Panc1 (cell line): ENCODE measurements around the gene OTOGL. TPM values are rescaled to one million over a fixed set of nuclear protein-coding genes. Genes with fewer than 3 reads are reported as not detected.
"Not testable (repeated sequence)": the region's sequence is repeated elsewhere in the genome, so short reads cannot be mapped to it uniquely, and the experiment has no call there.

Source experiments
- ATAC-seq: fragments of 200-7000 bp; cut with Tn5 transposase; 2 replicates; pipeline ENCODE4 v1.9.1; 2020; ENCODE audit warnings: mild to moderate bottlenecking, moderate library complexity
- BruUV-seq: library from RNA; stranded (reverse); fragments of 400-500 nt; replicated peaks from 2 replicates; lab custom pipeline; 2021; lab: Mats Ljungman, UMichigan
- CTCF ChIA-PET: fragments of 300-600 bp; sonication (Branson Sonifier 250); formaldehyde crosslinking; loops from one replicate; lab custom pipeline; 2022; ENCODE audit warnings: antibody characterized with exemption; lab: Charles Lee
- POLR2A ChIA-PET: fragments of 300-600 bp; sonication (Branson Sonifier 250); formaldehyde crosslinking; loops from one replicate; lab custom pipeline; 2022; ENCODE audit warnings: antibody characterized with exemption; lab: Charles Lee
- DNase-seq: peaks from one replicate; pipeline ENCODE4 v3.0.0-alpha.2; 2010; ENCODE audit warnings: low read depth, low spot score
- H3K27ac ChIP-seq: 2 replicates; pipeline ENCODE4 v1.5.1; 2011; ENCODE audit warnings: mild to moderate bottlenecking, low read length, inconsistent platforms
- H3K27me3 ChIP-seq: fragments of 200-500 bp; sonication (Bioruptor generic); 2 replicates; pipeline ENCODE4 v1.6.0; 2014; ENCODE audit warnings: low read length, inconsistent platforms; ENCODE audit not compliant: control insufficient read depth, insufficient read depth
- H3K36me3 ChIP-seq: fragments of 200-500 bp; sonication (Bioruptor generic); 2 replicates; pipeline ENCODE4 v1.5.1; 2014; ENCODE audit warnings: inconsistent platforms, mild to moderate bottlenecking, low read length, moderate library complexity; ENCODE audit not compliant: control insufficient read depth, insufficient read depth
- H3K4me1 ChIP-seq: 2 replicates; pipeline ENCODE4 v1.5.1; 2011; ENCODE audit warnings: inconsistent platforms, mild to moderate bottlenecking, low read length, moderate library complexity; ENCODE audit not compliant: control insufficient read depth, insufficient read depth
- H3K4me3 ChIP-seq, 2 experiments: 2 replicates each; pipeline ENCODE4 v1.5.1; 2011 to 2012; ENCODE audit warnings: low read depth in 2 of 2, low read length in 2 of 2, mild to moderate bottlenecking in 2 of 2, inconsistent platforms in 1 of 2, moderate library complexity in 1 of 2
- H3K9me3 ChIP-seq: fragments of 200-500 bp; sonication (Bioruptor generic); 2 replicates; pipeline ENCODE4 v1.5.1; 2014; ENCODE audit warnings: low read depth, mild to moderate bottlenecking, inconsistent platforms, low read length, moderate library complexity; ENCODE audit not compliant: control insufficient read depth, insufficient read depth
- CTCF ChIP-seq: fragments of 450-650 bp; IDR thresholded peaks from 2 replicates; pipeline ENCODE4 v1.5.1; 2017; ENCODE audit warnings: mild to moderate bottlenecking
- POLR2AphosphoS5 ChIP-seq: IDR thresholded peaks from 2 replicates; pipeline ENCODE4 v1.6.1; 2012; ENCODE audit warnings: mild to moderate bottlenecking, low read depth, low read length, moderate library complexity
- SIN3A ChIP-seq: IDR thresholded peaks from 2 replicates; pipeline ENCODE4 v1.6.1; 2012; ENCODE audit warnings: low read depth, mild to moderate bottlenecking, low read length, moderate library complexity, borderline replicate concordance; ENCODE audit not compliant: insufficient read depth
- TCF7L2 ChIP-seq: IDR thresholded peaks from 2 replicates; pipeline ENCODE4 v1.6.1; 2011; ENCODE audit warnings: mild to moderate bottlenecking, low read depth, low read length, inconsistent platforms
- in situ Hi-C: cut with HindIII; loops from 2 replicates; pipeline ENCODE4 v1.10.0; 2016; ENCODE audit warnings: low sequenced_read_pairs, low pct_unique_long_range_greater_than_20kb
- intact Hi-C: fragments of 100-400 bp; cut with micrococcal nuclease; formaldehyde crosslinking; loops from one replicate; pipeline ENCODE4 v1.10.0; 2022; ENCODE audit not compliant: unreplicated experiment
- total RNA-seq: library from RNA; stranded (reverse); gene quantifications from one replicate; pipeline ENCODE4 v1.2.1, GENCODE V29; 2021; ENCODE audit not compliant: unreplicated experiment

Gene OTOGL
- total RNA-seq, 1 experiment from 2014 or later = not detected

GRCh38 chr12:80140005-80140404 is 40.7 kb downstream of the OTOGL start:
- Histone ChIP-seq H3K4me1 (no peaks in the 10 kb centered on the region), H3K4me3 (no peak overlapping the region), H3K36me3 (no peaks in the 10 kb centered on the region), H3K27me3 (peaks cover 2% of the 10 kb centered on the region; the same call in 1 of the 2 replicates), H3K27ac (no peak overlapping the region), H3K9me3 (no peaks in the 10 kb centered on the region)
- in situ Hi-C loops = no loop called here
- no peak for ATAC-seq
- DNase-seq = no peak
- no TSS peak for BruUV-seq
- TF ChIP-seq TCF7L2 (no peak), SIN3A (no peak), CTCF (no peak)
- ChIA-PET CTCF (no interaction called here), POLR2A (no interaction called here)
- intact Hi-C loops = no loop called here

- Histone ChIP-seq H3K4me1 (no peaks in the 10 kb centered on the region), H3K9me3 (no peaks in the 10 kb centered on the region), H3K27ac (no peak overlapping the region), H3K4me3 (no peak overlapping the region), H3K27me3 (peaks cover under 1% of the 10 kb centered on the region; the same call in 1 of the 2 replicates), H3K36me3 (no peaks in the 10 kb centered on the region)
- DNase-seq = no peak
- ATAC-seq = no peak
- intact Hi-C loops = no loop called here
- no peak for TF ChIP-seq POLR2AphosphoS5
- no peak for TF ChIP-seq CTCF
- in situ Hi-C loops = no loop called here
- ChIA-PET POLR2A (no interaction called here), CTCF (no interaction called here)
- no TSS peak for BruUV-seq
Observed at GRCh38 chr12:80142640-80143039, 43.3 kb downstream of the OTOGL start.

GRCh38 chr12:80143537-80143936 is 44.2 kb downstream of the OTOGL start:
- ChIA-PET CTCF (no interaction called here), POLR2A (no interaction called here)
- no peaks in the 10 kb centered on the region for H3K36me3 ChIP-seq
- ATAC-seq = no peak
- no peaks in the 10 kb centered on the region for H3K4me1 ChIP-seq
- no peak for TF ChIP-seq SIN3A
- no peaks in the 10 kb centered on the region for H3K9me3 ChIP-seq
- H3K4me3 ChIP-seq = no peak overlapping the region
- DNase-seq = no peak
- intact Hi-C loops (no loop called here), in situ Hi-C loops (no loop called here)
- H3K27ac ChIP-seq = no peak overlapping the region
- H3K27me3 ChIP-seq = no peaks in the 10 kb centered on the region
- no TSS peak for BruUV-seq

- H3K4me3 ChIP-seq, in situ Hi-C loops, H3K27me3 ChIP-seq, intact Hi-C loops, BruUV-seq, ATAC-seq, H3K4me1 ChIP-seq, POLR2A ChIA-PET, H3K27ac ChIP-seq, H3K9me3 ChIP-seq, H3K36me3 ChIP-seq, DNase-seq, CTCF ChIA-PET: not testable (repeated sequence)
Observed at GRCh38 chr12:80149547-80150313, 50.4 kb downstream of the OTOGL start.
